Mucosa of gallbladder (tissue), 1 donor: ENCODE results near the gene GPR61. TPM values are rescaled to one million over a fixed set of nuclear protein-coding genes. Genes with fewer than 3 reads are reported as not detected.
A peak's percentile ranks its signal among the peaks of the same experiment; 100 is the strongest.

ENCODE experiments used
- DNase-seq: peaks from one replicate; pipeline ENCODE4 v3.0.0-alpha.2; 2020; ENCODE audit warnings: low spot score
- total RNA-seq: library from RNA; stranded (reverse); gene quantifications from one replicate; pipeline ENCODE4 v1.2.1, GENCODE V29; 2021
- donor health status: DM: no; HTN: no; CAD: no.

GPR61 gene
- total RNA-seq, 1 donor from 2014 or later = 0.29 TPM

GRCh38 chr1:109535481-109535880, 4.2 kb upstream of the GPR61 start:
- no peak for DNase-seq

GRCh38 chr1:109535971-109536491, 3.6 kb upstream of the GPR61 start:
- DNase-seq = no peak

- no peak for DNase-seq
Measured at GRCh38 chr1:109537450-109538178, 2.1 kb upstream of the GPR61 start.

DNA sequence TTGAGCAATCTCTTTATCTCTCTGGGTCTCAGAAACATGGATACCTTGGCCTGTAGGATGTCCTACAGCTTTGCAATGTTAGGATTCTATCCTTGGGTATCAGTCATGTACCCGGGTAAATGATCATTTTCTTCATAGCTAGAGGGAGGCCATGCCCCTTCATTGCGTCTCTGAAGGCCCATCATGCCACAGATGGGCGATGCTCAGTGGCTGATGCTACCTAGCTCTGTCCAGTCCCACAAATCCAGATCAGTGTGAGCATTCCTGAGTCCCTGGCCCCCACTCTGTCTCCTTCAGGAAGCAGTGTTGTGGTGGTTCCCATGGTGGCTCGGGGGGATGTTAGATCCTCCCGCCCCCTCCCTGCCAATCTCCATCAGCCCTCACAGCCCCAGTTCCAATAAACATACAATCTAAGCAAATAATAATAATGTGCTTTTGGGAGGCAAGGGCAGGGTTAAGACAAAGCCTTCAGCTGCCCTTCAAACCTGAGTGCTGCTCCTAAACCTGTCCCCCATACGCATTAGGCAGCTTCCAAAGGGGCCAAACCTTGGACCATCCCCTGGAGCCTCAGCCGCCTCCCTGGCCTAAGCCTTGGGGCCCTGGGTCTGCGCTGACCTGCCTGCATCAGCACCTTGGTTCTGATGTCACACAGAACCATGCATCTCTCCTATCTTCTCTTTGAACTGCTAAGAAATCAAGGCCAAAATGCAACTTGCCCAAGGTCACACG, 681 bp upstream of the GPR61 start:
- no peak for DNase-seq

DNA sequence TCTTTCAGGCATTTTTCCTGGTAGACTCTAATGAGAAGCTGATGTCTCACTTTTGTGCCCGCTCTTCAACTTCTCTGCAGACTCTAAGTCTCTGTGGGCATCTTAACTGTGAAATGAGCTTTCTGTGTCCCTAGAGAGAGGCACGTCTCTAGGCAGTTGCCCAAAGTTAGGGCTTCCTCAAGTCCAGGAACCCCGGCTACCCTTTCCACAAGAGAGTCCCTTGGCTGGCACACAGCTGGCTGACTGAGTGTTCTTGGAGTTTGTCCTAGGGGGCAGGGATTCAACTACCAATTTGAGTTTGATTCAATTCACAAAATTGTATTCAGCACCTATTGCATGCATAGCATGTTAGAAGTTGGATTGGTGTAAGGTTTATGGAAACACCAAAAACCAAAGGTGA, 1.4 kb downstream of the GPR61 start:
- DNase-seq = no peak

DNA sequence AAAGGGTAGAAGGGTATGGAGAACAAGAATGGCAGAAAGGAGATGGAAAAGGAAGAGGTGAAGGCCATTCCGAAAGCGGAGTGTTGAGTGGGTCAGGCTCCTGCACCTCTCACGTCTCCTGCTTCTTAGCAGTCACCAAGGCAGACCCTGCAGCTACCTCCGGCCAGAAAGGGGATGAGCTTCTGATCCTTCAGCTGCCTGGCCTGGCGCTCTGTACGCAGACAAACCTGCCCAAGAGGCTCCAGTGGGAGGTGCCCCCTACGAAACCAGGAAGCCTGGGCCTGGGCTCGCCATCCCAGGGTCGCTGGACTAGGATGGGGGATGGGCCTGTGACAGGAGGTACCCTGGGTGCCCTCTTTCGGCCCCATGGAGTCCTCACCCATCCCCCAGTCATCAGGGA, 3.0 kb downstream of the GPR61 start:
- DNase-seq = no peak

DNA sequence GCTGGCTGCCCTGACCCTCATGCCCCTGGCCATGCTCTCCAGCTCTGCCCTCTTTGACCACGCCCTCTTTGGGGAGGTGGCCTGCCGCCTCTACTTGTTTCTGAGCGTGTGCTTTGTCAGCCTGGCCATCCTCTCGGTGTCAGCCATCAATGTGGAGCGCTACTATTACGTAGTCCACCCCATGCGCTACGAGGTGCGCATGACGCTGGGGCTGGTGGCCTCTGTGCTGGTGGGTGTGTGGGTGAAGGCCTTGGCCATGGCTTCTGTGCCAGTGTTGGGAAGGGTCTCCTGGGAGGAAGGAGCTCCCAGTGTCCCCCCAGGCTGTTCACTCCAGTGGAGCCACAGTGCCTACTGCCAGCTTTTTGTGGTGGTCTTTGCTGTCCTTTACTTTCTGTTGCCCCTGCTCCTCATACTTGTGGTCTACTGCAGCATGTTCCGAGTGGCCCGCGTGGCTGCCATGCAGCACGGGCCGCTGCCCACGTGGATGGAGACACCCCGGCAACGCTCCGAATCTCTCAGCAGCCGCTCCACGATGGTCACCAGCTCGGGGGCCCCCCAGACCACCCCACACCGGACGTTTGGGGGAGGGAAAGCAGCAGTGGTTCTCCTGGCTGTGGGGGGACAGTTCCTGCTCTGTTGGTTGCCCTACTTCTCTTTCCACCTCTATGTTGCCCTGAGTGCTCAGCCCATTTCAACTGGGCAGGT, 3.8 kb downstream of the GPR61 start:
- no peak for DNase-seq

DNA sequence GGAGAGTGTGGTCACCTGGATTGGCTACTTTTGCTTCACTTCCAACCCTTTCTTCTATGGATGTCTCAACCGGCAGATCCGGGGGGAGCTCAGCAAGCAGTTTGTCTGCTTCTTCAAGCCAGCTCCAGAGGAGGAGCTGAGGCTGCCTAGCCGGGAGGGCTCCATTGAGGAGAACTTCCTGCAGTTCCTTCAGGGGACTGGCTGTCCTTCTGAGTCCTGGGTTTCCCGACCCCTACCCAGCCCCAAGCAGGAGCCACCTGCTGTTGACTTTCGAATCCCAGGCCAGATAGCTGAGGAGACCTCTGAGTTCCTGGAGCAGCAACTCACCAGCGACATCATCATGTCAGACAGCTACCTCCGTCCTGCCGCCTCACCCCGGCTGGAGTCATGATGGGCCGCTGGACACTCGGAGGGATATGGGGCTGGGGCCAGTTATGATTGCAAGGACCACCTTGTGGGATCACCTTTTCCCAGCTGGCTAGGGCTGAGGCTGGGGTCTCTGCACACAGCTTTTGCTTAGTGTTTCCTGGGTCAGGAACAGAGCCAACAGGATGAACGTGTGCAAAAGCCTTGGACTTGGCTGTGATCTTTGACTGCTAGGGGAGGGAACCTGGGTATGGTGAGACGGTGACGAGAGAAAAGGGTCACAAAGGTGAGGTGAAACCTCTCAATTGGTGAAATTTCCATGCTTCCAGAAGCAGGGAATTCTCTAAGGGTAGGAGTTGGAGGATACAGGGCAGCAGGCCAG, 4.5 kb downstream of the GPR61 start:
- no peak for DNase-seq

- DNase-seq = peak; percentile 92
Measured at GRCh38 chr1:109546311-109547109, 6.8 kb downstream of the GPR61 start.

DNA sequence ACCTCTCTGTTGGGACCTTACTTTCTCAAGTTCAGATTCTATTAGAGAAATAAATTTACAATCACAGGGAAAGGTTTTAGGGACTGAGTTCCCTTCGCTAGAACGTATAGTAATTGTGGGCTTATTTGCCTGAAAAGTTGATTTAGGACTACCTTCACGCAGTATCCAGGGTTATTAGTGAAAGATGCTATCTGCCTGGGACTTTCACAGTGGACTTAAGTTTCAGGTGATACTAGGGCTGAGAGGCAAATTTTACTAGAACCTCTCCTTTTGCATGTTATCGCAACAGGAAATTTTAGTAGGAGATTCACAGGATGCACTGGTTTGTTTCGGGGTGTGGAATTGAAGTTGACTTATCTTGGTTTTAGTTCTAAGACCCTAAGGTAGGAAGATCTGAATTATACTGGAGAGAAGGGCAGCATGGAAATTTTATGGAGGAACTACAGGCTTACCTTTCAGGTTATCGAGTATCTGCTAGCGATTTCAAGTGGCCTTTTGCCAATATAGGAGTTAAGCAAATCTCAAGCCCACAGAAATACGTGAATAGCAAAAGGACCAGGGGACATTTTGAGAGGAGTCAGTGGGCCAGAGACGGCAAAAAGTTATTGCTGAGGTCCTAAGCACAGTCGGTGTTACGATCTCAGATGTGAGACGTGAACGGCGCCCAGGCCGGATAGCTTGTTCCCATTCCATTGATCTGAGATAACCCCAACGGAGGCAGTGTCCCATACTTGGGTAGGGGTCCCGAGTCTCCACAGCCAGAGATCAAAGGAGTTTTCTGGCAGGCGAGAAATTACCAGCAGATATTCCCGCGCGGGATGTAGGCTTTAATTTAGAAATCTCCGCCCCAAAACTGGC, 8.0 kb downstream of the GPR61 start:
- DNase-seq = no peak

DNA sequence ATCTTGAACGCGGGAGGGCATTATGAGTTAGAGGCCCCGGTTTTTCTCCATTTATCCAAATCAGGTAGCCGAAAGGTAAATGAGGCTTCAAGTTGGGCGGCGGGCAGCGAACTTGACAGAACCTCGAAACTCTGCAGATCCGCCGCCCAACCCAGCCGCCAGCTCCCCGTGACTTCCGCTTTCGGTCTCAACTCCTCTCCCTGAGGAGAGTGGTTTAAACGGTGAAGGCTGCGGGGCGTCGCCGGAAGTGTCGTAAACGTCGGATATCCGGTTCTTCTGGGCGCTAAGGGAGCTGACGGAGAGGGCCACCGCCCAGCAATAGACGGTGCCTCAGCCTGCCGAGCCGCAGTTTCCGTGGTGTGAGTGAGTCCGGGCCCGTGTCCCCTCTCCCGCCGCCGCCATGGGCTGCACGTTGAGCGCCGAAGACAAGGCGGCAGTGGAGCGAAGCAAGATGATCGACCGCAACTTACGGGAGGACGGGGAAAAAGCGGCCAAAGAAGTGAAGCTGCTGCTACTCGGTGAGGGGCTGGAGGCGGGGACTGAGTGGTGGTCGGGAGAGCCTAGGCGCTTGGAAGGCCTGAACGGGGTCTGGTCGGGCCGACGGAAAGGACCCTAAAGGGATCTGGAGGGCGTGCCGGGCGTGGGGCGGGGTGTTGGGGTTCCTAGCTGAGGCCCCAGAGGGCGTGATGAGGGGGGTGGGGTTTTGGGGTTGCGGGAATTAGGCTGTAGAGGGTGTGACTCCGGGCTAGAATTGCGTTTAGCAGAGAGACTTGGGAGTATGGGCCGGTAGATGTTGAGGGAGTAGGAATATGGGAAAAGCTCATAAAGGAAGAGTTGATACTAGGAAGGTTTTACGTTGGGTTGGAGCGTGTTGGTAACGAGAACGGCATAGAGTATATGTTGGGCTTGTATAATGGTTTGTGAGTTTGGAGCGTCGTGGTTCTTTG, 8.9 kb downstream of the GPR61 start, which contains the start of gene GNAI3:
Gene GNAI3, plus strand, starts transcription at position 295 of the 947 bp plus-strand sequence. Its CDS starts 106 bp downstream, at position 401.
- peak; percentile 96 for DNase-seq

DNA sequence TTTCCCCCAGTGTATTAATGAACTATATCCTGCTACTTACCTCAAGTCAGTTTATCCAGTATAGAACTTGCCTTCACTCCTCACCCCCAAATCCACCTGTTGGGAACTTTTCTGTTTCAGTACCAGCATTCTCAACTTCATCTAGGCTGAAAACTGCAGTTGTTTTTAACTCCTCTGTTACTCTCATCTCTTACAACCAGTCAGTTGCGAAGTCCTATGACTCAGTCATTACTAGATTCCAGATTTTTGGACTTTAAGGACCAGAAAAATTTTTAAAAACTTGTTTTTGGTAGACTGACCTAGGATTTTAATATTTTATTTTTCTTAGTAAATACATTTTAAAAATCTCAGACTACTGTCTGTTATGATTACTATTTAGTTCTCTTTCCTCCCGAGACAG, 16.9 kb downstream of the GPR61 start:
- no peak for DNase-seq

GRCh38 chr1:109557520-109557919, 17.8 kb downstream of the GPR61 start:
- DNase-seq = no peak

- no peak for DNase-seq
Measured at GRCh38 chr1:109559995-109560394, 20.3 kb downstream of the GPR61 start.

DNA sequence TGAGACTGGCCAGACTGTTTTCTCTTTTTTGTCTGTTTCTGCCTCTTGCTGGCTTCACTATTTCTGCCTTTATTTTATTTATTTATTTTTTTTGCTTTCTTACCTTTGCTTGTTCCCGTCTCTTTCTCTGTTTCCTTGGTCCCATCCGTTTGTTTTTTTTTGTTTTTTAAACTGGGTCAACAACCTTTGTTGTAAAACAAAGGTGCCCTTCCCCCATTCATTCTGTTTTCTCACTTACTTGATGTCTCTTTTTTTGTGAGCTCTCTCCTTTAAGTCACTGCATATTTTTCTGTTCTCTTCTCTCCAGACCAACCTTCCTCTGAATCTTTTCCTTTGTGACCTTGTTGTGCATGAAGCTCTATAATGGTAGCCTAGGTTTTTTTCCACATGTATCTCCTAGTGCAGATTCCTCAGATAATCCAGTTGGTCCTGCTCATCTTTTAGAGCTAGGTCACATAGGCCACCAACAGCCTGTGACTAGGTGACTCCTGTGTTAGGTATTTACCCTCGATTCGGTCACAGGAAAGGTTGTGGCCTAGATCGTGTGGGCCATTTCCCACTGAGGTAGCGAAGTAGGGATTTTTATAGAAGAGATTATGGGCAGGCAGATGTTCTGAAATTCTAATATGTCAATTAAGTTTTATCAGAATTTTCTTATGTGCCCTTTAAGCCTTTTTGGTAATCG, 24.7 kb downstream of the GPR61 start:
- DNase-seq = no peak

DNA sequence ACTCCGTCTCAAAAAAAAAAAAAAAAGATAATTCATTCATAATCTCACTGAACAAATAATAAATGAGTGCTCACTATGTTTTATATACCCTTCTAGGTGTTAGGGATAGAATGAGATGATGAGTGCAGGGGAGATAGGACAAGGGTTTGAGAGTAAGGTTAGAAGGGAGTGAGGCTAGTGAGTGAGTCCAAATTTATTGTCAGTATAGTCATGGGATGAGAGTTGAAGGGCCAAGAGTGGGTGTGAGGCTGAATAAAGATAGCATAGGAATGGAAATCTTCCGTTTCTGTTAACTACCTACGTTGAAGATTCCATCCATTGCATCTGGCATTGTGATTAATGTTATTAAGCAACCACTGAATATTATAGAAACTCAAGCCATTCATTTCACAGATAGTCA, 25.6 kb downstream of the GPR61 start:
- DNase-seq = no peak

DNA sequence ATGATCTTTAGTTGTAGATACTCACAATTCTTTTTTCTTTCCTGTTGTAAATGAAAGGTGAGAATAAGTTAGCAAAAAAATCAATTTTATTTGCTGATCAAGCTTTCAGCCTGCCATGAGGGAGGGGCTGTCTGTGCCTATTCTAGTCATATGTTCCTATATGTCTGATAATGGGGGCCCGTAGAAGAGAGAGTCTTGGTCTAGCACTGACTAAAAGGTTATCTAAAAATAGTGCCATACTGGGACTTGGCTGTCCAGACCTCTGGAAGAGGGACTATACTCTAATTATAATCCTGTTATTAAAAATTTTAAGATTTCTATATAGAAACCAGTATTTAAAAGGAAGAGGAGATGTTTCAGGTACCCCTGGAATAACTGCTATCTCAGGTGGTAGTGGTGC, 27.3 kb downstream of the GPR61 start:
- no peak for DNase-seq
